ENCODE data around the gene CACNA2D2. TPM values are rescaled to one million over a fixed set of nuclear protein-coding genes. Genes with fewer than 3 reads are reported as not detected.

CACNA2D2 gene
- total and polyA plus RNA-seq, 2 of the 8 experiments (the other 6 are each of a cell fraction or from before 2014, with no cell fraction given), result 14.1 to 25.0 TPM

GRCh38 chr3:50504681-50505080 lies 1.2 kb upstream of the CACNA2D2 start (continued):
- TF ChIP-seq CHD7 (IDR thresholded peaks at IDR 0.05; ENCODE audit: insufficient replicate concordance, low read length) (no peak), CEBPB (IDR thresholded peaks at IDR 0.05; ENCODE audit: low read depth, low read length) (no peak), KDM5A (IDR thresholded peaks at IDR 0.05; ENCODE audit: low read length) (no peak), BRCA1 (IDR thresholded peaks at IDR 0.05; ENCODE audit: low read depth, low read length) (no peak), TAF1 (IDR thresholded peaks at IDR 0.05; ENCODE audit: low read depth, low read length) (no peak), MAX (IDR thresholded peaks at IDR 0.05) (no peak), RFX5 (IDR thresholded peaks at IDR 0.05; ENCODE audit: borderline replicate concordance, low read depth, low read length) (no peak), RAD21 (IDR thresholded peaks at IDR 0.05 in 1 of 2, conservative IDR thresholded peaks at IDR 0.05 in 1 of 2; ENCODE audit: low read depth in 2 of 2, low read length in 2 of 2) (no peak), JUN (IDR thresholded peaks at IDR 0.05; ENCODE audit: low read depth, low read length) (no peak)

Data from H1 (cell line).